Measurements from ENCODE around the gene FFAR1. TPM values are rescaled to one million over a fixed set of nuclear protein-coding genes. Genes with fewer than 3 reads are reported as not detected.

The FFAR1 gene
- total RNA-seq, 2 donors from 2014 or later: not detected

DNA sequence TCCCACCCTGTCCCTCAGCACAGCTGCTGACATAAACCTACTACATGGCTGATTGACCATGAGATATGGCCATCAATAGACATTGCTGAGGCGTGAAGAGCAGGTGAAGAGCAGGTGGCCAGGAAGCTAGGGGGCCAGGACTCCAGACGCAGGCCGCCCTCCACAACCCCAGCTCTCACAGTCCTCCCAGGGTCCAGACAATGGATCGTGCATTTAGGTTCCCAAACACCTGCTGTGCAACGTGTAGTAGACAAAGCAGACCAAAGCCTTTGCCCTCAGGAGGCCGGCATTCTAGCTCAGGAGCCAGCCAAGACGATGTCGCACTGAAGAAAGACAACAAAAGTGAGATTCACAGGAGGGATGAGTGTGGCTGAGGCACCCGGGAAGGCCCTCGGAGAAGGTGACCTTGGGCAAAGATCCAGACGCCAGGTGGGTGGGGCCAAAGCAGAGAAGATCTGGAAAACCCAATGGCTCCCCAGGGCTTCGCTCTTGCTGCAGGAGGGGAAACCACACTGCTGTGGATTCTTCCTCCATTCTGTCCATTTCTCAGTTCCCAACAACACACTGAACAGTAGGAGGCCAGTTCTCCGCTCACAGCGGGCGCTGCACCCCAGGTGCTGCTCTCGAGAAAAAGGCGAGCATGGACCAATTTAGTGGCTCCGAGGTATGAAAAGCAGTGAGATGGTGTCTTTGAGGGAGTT is 1.4 kb downstream of the FFAR1 start:
- Histone ChIP-seq H3K4me1 (ENCODE audit: control insufficient read depth in 1 of 2, low read depth in 2 of 2) (no peaks in the 10 kb centered on the region), H3K36me3 (no peaks in the 10 kb centered on the region), H3K9me3 (no peaks in the 10 kb centered on the region), H3K27me3 (replicated peaks; ENCODE audit: insufficient read depth) (no peaks in the 10 kb centered on the region), H3K27ac (no peak overlapping the region), H3K4me3 (no peak overlapping the region)
- ATAC-seq (ENCODE audit: insufficient number of reproducible peaks, low FRiP score, low read depth) (no peak), DNase-seq (ENCODE audit: low spot score) (no peak)
- TF ChIP-seq, protein P1, sequence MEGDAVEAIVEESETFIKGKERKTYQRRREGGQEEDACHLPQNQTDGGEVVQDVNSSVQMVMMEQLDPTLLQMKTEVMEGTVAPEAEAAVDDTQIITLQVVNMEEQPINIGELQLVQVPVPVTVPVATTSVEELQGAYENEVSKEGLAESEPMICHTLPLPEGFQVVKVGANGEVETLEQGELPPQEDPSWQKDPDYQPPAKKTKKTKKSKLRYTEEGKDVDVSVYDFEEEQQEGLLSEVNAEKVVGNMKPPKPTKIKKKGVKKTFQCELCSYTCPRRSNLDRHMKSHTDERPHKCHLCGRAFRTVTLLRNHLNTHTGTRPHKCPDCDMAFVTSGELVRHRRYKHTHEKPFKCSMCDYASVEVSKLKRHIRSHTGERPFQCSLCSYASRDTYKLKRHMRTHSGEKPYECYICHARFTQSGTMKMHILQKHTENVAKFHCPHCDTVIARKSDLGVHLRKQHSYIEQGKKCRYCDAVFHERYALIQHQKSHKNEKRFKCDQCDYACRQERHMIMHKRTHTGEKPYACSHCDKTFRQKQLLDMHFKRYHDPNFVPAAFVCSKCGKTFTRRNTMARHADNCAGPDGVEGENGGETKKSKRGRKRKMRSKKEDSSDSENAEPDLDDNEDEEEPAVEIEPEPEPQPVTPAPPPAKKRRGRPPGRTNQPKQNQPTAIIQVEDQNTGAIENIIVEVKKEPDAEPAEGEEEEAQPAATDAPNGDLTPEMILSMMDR (IDR thresholded peaks at IDR 0.05): no peak

DNA sequence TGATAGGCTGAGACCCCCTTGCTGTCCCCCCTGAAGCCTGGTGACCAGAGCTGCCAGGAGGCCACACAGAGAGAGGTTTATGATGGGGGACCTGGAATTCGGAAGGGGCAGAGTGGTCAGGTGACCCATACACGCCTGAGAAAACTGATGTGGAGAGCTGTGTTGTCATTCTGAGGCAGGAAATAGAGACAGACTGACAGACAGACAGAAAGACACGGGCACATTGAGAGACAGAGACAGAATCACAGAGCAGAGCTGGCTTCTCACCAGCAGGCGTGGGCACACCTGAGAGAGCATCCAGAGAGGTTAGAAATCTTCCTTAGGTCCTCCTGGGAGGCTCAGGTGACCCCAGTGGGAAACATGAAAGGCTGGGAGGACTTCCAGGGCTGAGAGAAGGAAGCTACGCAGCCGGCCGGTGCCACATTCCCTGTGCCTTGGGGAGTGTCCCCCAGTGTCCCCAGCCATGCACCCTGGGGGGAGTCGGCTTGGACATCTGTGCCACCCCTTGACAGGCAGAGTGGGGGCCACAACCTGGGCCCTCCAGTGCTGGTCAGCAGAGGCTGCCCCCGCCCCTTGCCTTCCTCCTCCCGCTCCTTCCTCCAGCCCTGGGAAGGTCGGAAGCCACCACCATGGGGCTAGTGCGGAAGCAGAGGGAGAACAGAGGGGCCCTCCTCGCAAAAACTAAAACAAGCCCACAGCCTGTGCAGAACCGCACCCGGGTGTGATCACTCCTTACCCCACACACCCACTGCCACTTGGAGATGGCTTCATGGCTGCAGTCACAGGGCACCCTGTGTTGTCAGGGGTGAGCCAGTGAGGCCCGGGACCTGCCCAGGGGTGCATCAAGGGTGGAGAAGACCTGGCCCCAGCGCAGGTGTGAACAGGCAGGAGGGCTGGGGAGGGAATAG is 2.2 kb downstream of the FFAR1 start:
- Histone ChIP-seq H3K27ac (no peak overlapping the region), H3K4me3 (no peak overlapping the region), H3K9me3 (no peaks in the 10 kb centered on the region), H3K4me1 (ENCODE audit: control insufficient read depth in 1 of 2, low read depth in 2 of 2) (no peaks in the 10 kb centered on the region), H3K36me3 (no peaks in the 10 kb centered on the region), H3K27me3 (replicated peaks; ENCODE audit: insufficient read depth) (no peaks in the 10 kb centered on the region)
- DNase-seq (ENCODE audit: low spot score) (no peak), ATAC-seq (ENCODE audit: insufficient number of reproducible peaks, low FRiP score, low read depth) (no peak)
- TF ChIP-seq, protein P1 (IDR thresholded peaks at IDR 0.05): no peak

DNA sequence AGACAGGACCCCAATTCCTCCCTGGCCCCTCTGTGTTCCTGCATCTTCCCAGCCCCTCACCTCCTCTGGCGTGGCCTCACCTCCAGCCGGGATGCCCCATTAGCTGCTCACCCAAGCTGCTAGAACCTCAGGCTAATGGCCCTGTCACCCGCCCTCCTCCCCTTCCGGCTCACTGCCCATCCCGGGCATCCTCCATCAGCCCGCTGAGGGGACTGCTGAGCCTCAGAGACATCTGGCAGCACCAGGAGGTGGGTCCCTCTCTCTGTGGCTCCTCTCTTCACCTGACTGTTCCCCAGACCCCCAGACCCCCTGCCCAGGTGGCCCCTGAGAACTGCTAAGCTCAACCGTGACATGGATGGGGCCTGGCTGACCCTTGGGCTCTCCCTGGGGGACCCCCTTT is 2.9 kb downstream of the FFAR1 start:
- no peak for DNase-seq (ENCODE audit: low spot score)
- TF ChIP-seq, protein P1 (IDR thresholded peaks at IDR 0.05): no peak
- H3K27me3 ChIP-seq (replicated peaks; ENCODE audit: insufficient read depth): no peaks in the 10 kb centered on the region
- no peak overlapping the region for H3K27ac ChIP-seq
- H3K9me3 ChIP-seq: no peaks in the 10 kb centered on the region
- no peak overlapping the region for H3K4me3 ChIP-seq
- no peaks in the 10 kb centered on the region for H3K36me3 ChIP-seq
- no peaks in the 10 kb centered on the region for H3K4me1 ChIP-seq (ENCODE audit: control insufficient read depth in 1 of 2, low read depth in 2 of 2)
- no peak for ATAC-seq (ENCODE audit: insufficient number of reproducible peaks, low FRiP score, low read depth)

DNA sequence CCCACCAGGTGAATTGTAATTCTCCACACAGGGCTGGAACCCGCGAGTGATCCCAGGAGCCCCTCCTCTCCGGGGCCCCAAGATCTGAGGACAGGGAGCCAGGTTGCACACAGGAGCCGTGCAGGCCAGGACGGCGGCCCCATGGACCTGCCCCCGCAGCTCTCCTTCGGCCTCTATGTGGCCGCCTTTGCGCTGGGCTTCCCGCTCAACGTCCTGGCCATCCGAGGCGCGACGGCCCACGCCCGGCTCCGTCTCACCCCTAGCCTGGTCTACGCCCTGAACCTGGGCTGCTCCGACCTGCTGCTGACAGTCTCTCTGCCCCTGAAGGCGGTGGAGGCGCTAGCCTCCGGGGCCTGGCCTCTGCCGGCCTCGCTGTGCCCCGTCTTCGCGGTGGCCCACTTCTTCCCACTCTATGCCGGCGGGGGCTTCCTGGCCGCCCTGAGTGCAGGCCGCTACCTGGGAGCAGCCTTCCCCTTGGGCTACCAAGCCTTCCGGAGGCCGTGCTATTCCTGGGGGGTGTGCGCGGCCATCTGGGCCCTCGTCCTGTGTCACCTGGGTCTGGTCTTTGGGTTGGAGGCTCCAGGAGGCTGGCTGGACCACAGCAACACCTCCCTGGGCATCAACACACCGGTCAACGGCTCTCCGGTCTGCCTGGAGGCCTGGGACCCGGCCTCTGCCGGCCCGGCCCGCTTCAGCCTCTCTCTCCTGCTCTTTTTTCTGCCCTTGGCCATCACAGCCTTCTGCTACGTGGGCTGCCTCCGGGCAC is 3.9 kb downstream of the FFAR1 start:
- DNase-seq (ENCODE audit: low spot score) (no peak), ATAC-seq (ENCODE audit: insufficient number of reproducible peaks, low FRiP score, low read depth) (no peak)
- H3K4me3 ChIP-seq: no peak overlapping the region
- H3K27ac ChIP-seq: no peak overlapping the region
- TF ChIP-seq, protein P1 (IDR thresholded peaks at IDR 0.05): no peak
- H3K36me3 ChIP-seq: no peaks in the 10 kb centered on the region
- H3K4me1 ChIP-seq (ENCODE audit: control insufficient read depth in 1 of 2, low read depth in 2 of 2): no peaks in the 10 kb centered on the region
- no peaks in the 10 kb centered on the region for H3K9me3 ChIP-seq
- no peaks in the 10 kb centered on the region for H3K27me3 ChIP-seq (replicated peaks; ENCODE audit: insufficient read depth)

DNA sequence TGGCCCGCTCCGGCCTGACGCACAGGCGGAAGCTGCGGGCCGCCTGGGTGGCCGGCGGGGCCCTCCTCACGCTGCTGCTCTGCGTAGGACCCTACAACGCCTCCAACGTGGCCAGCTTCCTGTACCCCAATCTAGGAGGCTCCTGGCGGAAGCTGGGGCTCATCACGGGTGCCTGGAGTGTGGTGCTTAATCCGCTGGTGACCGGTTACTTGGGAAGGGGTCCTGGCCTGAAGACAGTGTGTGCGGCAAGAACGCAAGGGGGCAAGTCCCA is 4.4 kb downstream of the FFAR1 start:
- H3K27ac ChIP-seq: no peak overlapping the region
- TF ChIP-seq, protein P1 (IDR thresholded peaks at IDR 0.05): no peak
- H3K4me1 ChIP-seq (ENCODE audit: control insufficient read depth in 1 of 2, low read depth in 2 of 2): no peaks in the 10 kb centered on the region
- H3K9me3 ChIP-seq: no peaks in the 10 kb centered on the region
- H3K36me3 ChIP-seq: no peaks in the 10 kb centered on the region
- H3K27me3 ChIP-seq (replicated peaks; ENCODE audit: insufficient read depth): no peaks in the 10 kb centered on the region
- no peak for DNase-seq (ENCODE audit: low spot score)
- no peak overlapping the region for H3K4me3 ChIP-seq
- ATAC-seq (ENCODE audit: insufficient number of reproducible peaks, low FRiP score, low read depth): no peak

Measured in thoracic aorta (tissue), 2 donors.